CD4-positive, alpha-beta T cell treated with Interleukin-6 at 100 ng/mL for 8 hours (primary cell): ENCODE measurements around the gene HASPIN.
"Not testable (repeated sequence)": the region's sequence is repeated elsewhere in the genome, so short reads cannot be mapped to it uniquely, and the experiment has no call there.

Experiments
- DNase-seq: peaks from one replicate; pipeline ENCODE4 v3.0.0-alpha.2; 2020; ENCODE audit warnings: mixed read lengths, low spot score

Gene HASPIN

DNA sequence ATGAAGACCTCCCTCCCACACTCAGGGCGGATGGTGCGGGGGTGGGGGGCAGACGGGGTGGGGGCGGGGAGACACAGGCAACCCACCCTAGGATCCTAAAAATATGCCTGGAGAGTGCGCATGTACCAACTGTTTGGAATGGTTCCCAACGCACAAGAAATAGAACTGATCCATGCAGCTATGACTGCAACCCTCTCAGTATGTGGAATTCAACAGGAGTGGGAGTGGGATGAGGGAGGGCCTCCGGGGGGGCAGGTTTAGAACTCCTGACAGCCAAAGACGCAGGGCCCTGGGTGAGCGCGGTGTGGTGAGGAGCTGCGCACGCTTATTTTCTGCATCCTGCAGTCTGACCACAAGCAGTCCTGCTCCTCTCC is 26.6 kb upstream of the HASPIN start:
- no peak for DNase-seq

DNA sequence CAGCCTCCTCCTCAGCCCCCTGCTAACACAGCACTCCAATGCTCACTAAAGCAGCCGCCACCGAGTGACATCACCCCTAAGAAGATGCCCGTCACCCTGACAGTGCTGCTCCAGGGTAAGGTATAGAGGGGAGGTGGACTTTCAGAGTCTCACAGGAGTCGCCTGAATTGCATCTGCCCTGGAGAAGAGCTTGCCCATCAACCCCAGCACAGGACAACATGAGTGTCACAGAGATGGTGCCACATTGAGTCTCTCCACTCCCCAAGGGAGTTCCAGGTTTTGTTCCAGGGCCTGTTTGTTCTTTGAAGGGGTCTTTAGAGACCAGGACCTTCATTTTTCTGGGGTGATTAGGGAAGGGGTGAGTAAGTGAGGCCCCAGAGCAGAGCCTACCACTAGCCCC is 25.6 kb upstream of the HASPIN start:
- DNase-seq = no peak

DNA sequence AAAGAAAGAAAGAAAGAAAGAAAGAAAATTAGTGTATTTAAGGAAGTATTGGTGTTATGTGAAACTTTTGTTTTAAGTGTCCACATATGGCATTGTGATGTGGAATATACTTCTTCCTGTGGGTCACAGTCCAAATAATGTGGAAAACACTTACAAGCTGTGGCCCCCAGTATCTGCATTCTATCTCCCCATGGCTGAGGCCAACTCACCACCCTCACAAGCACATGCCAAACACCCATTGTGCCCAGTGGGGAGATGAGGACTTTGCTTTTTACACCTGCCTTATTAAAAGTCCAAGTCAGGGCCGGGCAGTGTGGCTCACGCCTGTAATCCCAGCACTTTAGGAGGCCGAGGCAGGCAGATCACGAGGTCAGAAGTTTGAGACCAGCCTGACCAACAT is 23.8 kb upstream of the HASPIN start:
- no peak for DNase-seq

DNA sequence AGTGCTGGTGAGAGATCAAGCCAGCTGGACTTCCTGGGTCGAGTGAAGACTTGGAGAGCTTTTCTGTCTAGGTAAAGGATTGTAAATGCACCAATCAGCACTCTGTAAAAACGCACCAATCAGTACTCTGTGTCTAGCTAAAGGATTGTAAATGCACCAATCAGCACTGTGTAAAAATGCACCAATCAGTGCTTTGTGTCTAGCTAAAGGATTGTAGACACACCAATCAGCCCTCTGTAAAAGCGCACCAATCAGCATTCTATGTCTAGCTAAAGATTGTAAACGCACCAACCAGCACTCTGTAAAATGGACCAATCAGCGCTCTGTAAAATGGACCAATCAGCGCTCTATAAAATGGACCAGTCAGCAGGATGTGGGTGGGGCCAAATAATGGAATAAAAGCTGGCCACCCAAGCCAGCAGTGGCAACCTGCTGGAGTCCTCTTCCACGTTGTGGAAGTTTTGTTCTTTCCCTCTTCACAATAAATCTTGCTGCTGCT is 21.6 kb upstream of the HASPIN start:
- DNase-seq = not testable (repeated sequence)

DNA sequence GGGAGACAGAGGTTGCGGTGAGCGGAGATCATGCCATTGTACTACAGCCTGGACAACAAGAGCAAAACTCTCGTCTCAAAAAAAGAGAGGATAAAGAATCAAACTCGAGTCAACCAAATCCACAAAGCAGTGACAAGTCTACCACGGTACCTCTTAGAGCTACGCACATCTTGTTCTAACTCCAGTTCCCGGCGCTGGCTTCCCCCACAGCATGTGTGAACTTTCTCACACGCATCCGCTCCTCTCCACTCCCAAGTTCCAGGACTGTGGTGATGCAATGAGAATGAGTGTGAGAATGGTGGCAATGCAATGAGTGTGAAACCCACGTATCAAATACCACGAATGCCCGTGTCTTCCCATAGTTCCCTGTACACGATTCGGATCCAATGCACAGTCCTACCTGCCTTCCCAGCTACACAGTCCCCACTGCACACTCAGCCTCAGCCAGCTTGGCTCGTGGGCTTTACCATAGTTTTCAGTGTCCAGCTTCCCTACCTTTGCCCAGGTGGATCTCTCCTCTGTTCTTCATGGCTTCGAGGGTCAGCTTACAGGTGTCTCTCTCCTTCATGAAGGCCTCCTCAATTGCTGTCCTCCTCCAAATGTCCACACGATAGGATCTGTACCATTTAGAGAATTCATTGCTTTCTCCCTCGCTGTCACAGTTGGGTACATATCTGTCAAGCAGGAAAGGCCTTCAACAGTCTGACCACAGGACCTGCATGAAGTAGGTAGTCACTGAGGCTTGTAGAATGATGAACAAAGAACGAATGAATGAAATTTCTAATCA is 18.6 kb upstream of the HASPIN start:
- DNase-seq = no peak

DNA sequence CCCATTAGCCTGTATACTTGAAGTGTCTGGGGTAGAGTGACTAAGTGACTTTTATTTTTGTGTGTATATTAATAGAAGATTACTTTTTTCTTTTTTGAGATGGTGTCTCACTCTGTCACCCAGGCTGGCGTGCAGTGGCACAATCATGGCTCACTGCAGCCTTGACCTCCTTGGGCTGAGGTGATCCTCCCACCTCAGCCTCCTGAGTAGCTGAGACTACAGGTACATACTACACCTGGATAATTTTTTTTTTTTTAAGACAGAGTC is 18.1 kb upstream of the HASPIN start:
- not testable (repeated sequence) for DNase-seq

DNA sequence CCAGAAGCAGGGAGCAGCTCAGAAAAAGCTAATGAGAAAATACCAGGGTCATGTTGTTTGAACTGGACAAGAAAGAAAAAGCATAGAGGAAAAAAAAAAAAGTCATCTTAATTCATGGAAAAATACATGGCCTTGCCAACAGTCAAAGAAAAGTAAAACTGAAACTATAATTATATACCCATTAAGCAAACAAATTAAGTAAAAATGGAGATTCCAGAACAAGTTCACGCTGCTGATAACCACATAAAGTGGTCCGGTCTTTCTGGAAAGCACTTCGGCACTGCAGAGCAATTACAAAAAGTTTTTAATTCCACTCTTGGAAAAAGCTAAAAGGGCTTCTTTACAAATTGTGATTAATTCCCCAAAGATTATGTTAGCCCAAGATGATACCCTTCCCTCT is 15.3 kb upstream of the HASPIN start:
- DNase-seq = no peak

DNA sequence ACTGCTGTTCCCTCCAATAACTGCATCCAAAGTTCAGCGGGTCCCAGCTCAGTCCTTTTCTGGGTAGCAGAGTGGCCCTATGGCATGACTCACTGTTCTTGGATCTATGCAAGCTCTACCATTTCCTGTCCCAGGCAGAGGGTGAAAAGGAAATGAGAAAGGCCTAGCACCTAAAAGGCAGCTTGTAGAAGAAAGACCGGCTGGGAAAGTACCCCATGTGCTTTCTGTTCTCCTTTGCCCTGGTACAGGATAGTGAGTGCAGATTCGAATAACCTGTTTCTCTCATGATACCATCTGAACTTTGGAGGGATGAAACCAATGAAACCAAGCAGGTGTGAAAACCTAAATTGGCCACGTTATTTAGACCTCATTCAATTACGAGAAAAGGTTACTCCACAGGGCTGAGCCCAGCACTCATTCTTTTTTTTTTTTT is 12.7 kb upstream of the HASPIN start:
- DNase-seq = peak; percentile 90

DNA sequence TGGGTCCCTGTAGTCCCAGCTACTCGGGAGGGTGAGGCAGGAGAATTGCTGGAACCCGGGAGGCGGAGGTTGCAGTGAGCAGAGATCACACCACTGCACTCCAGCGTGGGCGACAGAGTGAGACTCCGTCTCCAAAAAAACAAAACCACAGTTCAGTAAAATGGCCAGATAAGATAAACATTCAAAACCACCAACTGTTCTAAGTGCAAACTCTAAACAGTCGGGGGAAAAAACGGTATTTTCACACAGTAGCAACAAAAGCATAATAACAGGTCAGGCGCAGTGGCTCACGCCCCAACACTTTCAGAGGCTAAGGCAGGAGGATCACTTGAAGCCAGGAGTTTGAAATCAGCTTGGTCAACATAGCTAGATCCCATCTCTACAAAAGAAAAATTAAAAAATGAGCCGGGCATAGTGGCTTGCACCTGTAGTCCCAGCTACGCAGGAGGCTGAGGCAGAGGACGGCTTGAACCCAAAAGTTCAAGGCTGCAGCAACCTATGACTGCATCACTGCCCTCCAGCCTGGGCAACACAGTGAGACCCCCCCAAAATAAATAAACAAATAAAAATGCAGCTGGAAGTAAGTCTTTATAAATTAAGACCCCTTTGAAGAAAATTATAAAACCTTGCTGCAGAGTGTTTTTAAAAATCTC is 10.8 kb upstream of the HASPIN start:
- DNase-seq = no peak

DNA sequence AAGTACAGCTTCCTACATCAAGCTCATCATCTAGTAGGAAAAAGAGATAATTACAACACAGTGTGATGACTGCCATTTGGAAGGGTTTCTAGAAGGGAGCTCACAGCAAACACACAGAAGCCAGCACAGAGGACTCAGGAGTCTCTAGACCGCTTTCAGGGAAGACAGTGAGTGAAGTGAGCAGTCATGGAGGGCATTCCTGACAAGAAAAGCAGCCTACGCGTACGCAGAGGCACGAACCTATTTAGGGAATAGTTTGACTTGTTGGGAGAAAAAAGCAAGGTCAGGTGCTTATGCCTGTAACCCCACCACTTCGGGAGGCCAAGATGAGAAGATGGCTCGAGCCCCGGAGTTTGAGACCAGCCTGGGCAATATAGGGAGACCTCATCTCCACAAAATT is 8.4 kb upstream of the HASPIN start:
- no peak for DNase-seq

DNA sequence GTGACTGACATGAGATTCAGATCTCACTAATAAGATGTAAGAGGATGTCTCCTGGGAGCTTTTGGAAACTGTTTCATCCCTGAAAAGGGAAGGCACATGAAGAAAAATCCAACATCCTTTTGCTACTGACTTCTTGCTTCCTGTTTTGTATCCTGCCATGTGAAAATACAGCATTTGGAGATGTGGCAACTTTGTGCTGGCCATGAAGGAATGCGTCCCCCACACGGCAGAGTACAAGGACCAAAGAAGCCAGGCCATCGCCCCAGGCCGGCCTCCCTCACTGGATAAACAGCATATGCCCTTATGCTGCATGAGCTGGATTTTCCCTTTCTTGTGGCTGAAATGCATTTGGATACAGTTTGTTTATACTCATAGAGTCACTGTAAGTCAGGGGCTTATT is 5.5 kb upstream of the HASPIN start:
- DNase-seq = no peak

DNA sequence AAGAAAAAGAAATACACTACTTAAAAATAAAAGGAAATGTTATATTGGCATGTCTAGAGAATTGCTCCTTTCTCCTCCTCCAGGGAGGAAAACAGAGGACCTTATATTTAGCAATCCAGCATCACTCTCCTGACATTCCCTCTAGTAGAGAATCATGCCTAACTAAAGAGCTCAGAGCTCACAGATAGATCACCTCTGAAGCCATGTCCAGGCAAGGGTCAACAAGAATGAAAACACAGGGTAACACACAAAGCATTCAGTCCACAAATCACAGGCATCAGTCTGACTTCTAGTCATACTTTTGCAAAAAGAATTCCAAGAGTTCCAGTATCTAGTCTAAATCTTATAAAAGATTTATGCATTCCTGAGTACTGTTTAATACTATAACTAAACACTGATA is 4.4 kb upstream of the HASPIN start:
- DNase-seq = no peak

DNA sequence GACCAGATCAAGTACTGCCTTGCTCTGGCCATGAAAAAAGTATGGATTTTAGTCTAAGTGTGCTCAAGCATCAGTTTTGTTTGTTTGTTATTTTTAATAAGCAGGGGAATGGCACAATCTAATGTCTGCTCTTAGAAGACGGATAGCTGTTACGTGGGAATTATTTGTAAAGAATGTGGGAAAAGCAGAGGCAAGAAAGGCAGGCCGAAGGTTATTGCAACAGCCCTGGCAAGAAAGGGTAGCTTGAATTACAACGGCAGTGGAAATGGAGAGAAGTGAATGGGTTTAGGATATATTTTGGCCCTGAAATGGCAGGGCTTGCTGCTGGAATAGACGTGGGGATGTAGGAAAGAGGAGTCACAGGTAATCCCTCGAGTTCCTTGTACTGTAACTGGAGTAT is 987 bp upstream of the HASPIN start:
- no peak for DNase-seq

DNA sequence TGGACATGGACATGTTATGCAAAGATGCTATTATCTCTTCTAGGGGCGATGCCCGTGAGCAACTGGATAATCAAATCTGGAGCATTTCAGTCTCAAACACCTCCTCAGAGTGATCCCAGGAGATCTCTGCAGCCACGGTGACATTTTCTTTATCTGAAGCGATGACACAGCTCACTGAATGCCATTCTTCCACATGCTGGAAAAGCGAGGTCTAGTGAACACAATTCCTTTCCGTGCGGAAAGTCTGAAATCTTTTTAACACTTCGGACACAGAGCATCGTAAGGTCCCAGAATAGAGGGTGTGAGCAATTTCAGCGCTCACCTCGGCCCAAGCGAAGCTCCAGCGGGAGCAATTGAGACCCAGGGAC is 531 bp upstream of the HASPIN start:
- DNase-seq = no peak

DNA sequence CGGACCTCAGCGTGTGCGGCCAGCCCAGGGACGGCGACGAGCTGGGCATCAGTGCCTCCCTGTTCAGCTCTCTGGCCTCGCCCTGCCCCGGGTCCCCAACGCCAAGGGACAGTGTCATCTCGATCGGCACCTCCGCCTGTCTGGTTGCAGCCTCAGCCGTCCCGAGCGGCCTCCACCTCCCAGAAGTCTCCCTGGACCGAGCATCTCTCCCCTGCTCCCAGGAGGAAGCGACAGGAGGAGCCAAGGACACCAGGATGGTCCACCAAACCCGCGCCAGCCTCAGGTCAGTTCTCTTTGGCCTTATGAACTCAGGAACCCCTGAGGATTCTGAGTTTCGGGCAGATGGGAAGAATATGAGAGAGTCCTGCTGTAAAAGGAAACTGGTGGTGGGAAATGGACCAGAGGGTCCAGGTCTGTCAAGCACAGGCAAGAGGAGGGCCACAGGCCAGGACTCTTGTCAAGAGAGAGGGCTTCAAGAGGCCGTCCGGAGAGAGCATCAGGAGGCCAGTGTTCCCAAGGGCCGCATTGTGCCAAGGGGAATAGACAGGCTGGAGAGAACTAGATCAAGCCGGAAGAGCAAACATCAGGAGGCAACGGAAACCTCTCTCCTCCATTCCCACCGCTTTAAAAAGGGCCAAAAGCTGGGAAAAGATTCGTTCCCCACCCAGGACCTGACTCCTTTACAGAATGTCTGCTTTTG is 825 bp downstream of the HASPIN start:
- DNase-seq = no peak

DNA sequence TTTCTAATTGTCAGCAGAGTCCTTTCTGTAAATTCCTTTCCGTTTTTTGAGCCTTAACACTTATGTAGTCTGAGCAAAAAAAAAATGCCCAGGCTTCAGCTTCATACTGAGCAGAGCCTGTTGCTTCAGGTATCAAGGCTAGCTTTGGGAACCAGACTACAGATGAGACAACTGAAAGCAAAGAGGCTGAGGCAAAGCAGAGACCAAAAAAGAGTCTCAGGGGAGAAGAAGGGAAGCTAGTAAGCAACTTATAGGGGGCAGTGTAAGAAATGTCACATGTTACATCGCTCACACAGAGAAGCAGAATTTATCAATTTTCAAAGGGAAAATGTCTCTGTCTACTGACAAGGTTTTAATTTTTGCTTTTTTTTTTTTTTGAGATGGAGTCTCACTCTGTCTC is 3.3 kb downstream of the HASPIN start:
- DNase-seq = no peak

DNA sequence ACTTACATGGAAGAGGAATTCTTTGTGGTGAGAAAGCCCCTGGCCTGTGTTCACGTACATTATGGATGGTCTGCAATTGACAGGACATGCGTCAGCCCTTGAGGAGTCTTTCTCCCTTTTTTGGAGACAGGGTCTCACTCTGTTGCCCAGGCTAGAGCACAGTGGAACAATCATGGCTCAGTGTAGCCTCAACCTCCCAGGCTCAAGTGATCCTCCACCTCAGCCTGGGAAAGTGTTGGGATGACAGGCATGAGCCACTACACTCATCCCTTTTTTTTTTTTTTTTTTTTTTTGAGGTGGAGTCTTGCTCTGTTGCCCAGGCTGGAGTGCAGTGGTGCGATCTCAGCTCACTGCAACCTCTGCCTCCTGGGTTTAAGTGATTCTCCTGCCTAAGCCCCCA is 4.4 kb downstream of the HASPIN start:
- not testable (repeated sequence) for DNase-seq

DNA sequence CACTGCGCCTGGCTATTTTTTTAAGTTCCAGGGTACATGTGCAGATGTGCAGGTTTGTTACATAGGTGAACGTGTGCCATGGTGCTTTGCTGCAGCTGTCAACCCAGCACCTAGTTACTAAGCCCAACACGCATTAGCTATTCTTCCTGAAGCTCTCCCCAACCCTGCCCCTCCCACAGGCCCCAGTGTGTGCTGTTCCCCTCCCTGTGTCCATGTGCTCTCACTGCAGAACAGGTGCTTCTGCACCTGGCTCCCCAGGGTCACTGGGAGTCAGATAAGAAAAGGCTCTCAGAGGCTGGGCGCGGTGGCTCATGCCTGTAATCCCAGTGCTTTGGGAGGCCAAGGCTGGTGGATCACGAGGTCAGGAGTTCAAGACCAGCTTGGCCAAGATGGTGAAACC is 6.2 kb downstream of the HASPIN start:
- DNase-seq = no peak

DNA sequence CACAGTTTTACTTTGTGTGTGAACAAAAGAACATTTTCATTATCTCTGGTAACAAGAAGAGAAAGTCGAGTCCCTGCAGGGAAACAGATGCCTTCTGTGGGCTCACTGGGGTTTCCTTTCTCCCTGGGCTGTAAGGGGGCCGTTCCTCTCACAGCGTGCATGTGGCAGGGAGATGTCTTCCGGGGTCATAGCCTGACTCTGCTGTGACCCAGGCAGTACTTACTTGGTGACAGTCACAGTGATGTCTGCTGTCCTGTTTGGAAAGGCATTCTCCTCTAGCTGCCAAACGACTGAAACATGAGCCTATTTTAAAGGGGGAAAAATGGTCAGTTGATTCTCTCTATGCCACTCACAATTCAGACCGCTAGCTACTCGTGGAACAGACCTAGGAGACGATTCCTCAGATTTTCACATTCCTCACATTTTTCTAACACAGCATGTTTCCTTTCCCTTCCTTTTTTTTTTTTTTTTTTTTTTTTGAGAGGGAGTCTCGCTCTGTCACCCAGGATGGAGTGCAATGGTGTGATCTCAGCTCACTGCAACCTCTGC is 7.3 kb downstream of the HASPIN start:
- no peak for DNase-seq

DNA sequence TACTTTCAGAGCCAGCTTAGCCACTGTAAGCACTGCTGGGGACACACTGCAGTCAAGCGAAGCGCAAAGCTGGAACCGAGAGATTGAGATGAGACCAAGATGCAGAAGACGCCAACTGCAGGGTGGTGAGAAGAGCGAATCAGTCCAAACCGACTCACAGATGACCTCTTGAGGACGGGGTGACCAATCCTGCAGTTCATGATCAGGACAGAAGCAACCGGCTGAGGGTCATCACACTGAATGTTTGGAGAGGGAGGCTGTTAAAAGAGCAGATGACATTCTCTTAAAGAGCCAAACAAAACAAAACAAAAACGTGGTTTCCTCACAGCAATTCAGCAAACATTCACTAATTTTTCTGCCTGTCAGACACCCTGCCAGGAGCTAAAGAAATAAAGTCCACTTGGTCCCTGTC is 8.5 kb downstream of the HASPIN start:
- no peak for DNase-seq

DNA sequence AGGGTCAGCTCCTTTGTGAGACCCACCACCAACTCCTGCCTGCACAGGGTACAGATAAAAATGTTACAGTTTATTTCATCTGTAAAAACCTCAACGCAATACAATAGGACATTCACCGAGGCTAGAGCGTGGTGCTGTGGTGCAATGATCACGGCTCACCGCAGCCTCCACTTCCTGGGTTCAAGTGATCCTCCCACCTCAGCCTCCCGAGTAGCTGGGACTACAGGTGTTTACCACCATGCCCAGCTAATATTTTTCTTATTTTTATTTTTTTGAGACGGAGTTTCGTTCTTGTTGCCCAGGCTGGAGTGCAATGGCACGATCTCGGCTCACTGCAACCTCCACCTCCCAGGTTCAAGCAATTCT is 11.2 kb downstream of the HASPIN start:
- DNase-seq = not testable (repeated sequence)

DNA sequence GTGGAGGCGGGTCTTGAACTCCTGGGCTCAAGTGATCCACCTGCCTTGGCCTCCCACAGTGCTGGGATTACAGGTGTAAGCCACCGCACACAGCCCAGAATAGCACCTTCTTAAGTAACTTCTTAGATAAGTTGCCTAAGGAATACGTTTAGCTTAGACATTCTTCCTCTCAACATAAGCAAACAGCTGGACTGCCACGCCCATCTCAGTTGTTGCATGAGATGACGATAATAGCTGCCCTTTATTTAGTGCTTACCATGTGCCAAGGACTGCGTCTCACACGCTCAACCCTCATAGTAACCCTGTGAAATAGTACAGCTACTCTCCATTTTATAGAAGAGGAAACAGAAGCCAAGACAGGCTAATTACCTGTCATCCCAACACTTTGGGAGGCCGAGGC is 11.8 kb downstream of the HASPIN start:
- DNase-seq = no peak
